HK-2 (cell line): ENCODE data around the gene KCNG3.

Experiments used
- DNase-seq: peaks from one replicate; pipeline ENCODE4 v3.0.0-alpha.2; 2018; ENCODE audit not compliant: unreplicated experiment

KCNG3 gene

GRCh38 chr2:42493468-42494354 lies at the start of gene KCNG3:
KCNG3 (minus strand) TSS chr2:42493982; CDS start chr2:42493501, 481 bp downstream.
- DNase-seq = peak; percentile 82

- DNase-seq = no peak
Measured at GRCh38 chr2:42542871-42543270, 49.1 kb upstream of the KCNG3 start.

GRCh38 chr2:42537493-42537892 lies 43.7 kb upstream of the KCNG3 start:
- no peak for DNase-seq

- DNase-seq = no peak
Measured at GRCh38 chr2:42532397-42532796, 38.6 kb upstream of the KCNG3 start.

GRCh38 chr2:42523341-42523740 lies 29.6 kb upstream of the KCNG3 start:
- DNase-seq = no peak

- DNase-seq = no peak
Measured at GRCh38 chr2:42522035-42522434, 28.3 kb upstream of the KCNG3 start.

- no peak for DNase-seq
Measured at GRCh38 chr2:42519624-42520023, 25.8 kb upstream of the KCNG3 start.

GRCh38 chr2:42516418-42516901 lies 22.7 kb upstream of the KCNG3 start:
- DNase-seq = no peak

GRCh38 chr2:42513252-42513918 lies 19.6 kb upstream of the KCNG3 start:
- DNase-seq = no peak

GRCh38 chr2:42510608-42511243 lies 16.9 kb upstream of the KCNG3 start:
- no peak for DNase-seq

- DNase-seq = no peak
Measured at GRCh38 chr2:42510191-42510590, 16.4 kb upstream of the KCNG3 start.

- no peak for DNase-seq
Measured at GRCh38 chr2:42504364-42505230, 10.8 kb upstream of the KCNG3 start.

GRCh38 chr2:42503291-42503690 lies 9.5 kb upstream of the KCNG3 start:
- DNase-seq = no peak

- no peak for DNase-seq
Measured at GRCh38 chr2:42498497-42498896, 4.7 kb upstream of the KCNG3 start.

GRCh38 chr2:42495611-42496010 lies 1.8 kb upstream of the KCNG3 start:
- DNase-seq = no peak

- DNase-seq = no peak
Measured at GRCh38 chr2:42495234-42495581, 1.4 kb upstream of the KCNG3 start.

- DNase-seq = peak; percentile 80
Measured at GRCh38 chr2:42494355-42495233, 812 bp upstream of the KCNG3 start.

GRCh38 chr2:42492691-42493467 lies 903 bp downstream of the KCNG3 start:
- DNase-seq = peak; percentile 32

GRCh38 chr2:42488297-42488696 lies 5.5 kb downstream of the KCNG3 start:
- DNase-seq = no peak
